HG03135 (cell line): ENCODE results near the gene RNASEH2A.

ENCODE experiments used
- ATAC-seq: cut with Tn5 transposase; IDR thresholded peaks from one replicate; pipeline ENCODE4 v1.9.1; 2021; ENCODE audit warnings: mild to moderate bottlenecking, moderate library complexity; ENCODE audit not compliant: unreplicated experiment

RNASEH2A gene

DNA sequence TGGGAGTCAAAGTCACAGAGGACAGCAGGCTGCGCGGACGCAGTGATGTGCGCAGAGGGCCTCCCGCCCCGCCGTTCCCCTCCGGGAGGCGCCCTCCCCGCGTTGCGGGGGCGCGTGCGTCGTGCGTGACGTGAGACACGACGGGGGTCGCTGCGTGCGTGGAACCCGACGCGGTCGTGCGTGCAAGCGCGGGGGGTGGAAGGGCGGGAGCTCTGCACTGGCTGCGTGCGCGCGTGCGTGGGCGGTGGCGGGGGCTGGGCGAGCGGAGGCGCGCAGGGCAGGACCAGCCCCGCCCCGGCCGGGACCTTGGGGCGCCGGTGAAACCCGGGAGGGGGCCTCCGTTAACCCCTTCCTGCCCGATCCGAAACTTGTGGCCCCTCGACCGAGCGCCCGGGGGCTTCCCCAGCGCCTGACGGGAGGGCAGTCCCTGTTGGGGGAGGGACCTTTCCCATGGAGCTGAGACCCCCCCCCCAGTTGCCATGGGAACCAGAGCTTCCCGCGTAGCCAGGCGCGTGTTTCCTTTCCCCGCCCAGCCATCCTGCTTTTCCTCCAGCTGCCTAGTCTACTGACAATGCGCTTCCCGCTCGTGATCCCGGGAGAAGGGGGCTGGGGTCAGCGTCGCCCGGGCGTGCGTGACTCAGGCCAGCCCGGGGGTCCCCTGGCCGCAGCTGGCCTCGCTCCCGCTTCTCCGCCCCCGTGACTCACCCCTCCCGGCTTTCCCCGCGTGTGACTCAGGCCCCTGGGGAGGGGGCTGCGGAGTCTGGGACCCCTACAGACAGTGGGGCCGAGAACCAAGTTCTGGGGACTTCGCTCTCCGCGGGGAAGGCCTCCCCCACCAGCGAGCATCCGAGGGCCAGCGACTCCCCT is 23.7 kb upstream of the RNASEH2A start:
- ATAC-seq, result peak; percentile 33

DNA sequence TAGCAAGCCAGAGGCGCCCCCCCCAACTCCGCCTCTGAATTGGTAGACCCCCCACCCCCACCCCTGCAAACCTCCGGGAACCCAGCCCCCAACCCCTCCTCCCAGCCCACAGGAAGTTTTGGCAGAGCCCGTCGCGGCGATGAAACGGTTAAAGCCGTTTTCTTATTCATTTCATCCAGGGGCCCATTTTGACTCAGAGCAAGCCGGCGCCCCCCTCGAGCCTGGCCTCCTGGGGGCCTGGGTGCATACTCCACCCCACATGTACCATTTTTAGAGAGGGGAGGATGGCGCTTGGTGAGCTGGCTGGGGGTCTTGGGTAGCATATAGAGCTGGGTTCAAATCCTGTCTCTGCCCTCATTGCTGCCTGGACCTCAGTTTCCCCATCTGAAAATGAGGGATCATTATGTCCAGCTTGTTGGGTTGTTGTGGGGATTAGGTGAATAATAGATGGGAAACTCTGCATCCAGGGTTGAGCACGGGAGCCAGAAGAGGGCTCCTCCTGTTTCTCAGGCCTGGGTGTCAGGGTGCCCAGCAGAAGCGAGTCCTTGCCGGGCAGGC is 23.0 kb upstream of the RNASEH2A start:
- ATAC-seq, result no peak

DNA sequence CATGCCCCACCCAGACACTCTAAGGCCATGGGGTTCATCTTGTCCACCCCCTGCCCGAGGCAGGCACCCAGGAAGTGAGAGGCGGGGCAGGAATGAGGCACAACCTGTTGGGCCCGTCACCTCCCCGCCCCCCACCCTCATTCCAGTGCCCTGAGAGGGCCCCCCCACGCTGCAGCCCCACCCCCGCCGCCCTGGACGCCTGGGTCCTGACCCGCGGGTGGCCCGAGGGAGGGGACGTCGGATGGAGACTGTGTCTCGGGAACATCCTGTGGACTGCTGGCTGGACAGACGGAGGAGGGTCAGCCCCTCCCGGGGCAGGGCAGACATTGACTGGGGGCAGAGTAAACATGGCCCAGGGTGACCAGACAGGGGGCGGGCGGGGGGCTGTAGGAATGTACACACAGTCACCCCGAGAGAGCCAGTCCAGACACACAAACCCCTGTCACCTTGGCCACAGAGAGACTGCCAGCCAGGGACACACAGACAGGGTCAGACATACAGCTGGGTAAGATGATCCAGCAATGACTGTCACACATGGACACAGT is 22.5 kb upstream of the RNASEH2A start:
- ATAC-seq, result no peak

DNA sequence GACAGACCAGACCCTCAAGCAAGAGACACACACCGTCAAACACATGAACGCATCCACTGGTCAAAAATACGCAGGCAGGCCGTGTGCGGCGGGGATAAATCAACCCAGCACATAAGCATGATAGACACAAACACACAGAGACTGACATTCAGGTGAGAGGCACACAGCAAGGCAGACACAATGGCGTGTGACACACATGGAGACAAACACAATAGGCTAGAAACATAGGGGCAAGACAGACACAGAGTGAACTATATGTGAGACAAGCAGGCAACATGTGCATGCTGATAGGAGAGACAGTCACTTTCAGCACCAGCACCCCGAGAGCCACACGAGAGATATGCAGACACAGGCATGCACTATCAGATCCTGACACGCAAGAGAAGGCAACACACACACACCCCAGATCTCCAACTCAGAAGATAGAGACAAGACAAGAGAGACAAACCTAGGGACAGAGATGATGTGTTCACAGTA is 22.0 kb upstream of the RNASEH2A start:
- no peak for ATAC-seq

DNA sequence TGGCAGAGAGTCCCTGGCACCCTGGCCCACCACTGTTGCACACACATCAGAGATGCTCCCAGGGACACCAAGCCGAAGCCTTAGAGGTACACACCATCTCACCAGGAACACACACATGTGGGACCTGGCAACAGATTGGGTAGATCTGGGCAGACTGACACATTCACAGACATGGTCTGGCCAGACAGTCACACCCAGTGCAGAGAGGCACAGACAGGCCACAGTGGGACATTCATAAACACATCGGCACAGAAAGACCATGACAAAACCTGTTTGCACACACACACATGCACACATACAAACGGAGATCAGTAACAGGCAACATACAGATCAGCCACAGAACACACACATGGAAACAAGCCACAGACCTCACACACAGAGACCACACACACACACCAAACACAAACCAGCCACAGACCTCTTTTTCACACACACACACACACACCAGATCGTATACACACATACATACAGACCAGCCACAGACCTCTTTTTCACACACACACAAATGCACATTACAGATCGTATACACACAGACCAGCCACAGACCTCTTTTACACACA is 21.4 kb upstream of the RNASEH2A start:
- ATAC-seq, result no peak

DNA sequence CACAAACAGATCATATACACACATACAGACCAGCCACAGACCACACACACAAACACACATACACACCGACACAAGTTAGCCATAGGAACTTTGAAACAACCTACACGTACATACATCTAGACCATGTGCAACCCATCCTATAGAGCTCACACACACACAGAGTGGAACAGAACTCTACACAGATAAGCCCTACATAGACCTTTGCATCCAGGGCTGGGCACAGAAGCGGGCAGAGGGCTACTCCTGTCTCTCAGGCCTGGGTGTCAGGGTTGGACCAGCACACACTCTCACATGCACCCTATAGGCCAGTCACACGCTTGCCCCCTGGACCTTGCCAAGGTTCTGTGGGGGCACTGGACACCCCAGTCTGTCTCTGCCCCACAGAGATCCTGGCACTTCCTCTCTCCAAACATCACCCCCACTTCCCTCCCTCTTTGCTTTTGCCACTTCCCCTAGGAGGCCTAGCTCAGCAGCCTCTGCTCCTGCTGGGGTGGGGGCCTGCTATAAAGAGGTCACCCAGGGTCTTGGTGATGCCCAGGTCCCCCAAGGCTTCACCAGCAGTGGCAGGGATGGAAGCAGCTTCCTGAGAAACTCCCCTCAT is 20.9 kb upstream of the RNASEH2A start:
- no peak for ATAC-seq

DNA sequence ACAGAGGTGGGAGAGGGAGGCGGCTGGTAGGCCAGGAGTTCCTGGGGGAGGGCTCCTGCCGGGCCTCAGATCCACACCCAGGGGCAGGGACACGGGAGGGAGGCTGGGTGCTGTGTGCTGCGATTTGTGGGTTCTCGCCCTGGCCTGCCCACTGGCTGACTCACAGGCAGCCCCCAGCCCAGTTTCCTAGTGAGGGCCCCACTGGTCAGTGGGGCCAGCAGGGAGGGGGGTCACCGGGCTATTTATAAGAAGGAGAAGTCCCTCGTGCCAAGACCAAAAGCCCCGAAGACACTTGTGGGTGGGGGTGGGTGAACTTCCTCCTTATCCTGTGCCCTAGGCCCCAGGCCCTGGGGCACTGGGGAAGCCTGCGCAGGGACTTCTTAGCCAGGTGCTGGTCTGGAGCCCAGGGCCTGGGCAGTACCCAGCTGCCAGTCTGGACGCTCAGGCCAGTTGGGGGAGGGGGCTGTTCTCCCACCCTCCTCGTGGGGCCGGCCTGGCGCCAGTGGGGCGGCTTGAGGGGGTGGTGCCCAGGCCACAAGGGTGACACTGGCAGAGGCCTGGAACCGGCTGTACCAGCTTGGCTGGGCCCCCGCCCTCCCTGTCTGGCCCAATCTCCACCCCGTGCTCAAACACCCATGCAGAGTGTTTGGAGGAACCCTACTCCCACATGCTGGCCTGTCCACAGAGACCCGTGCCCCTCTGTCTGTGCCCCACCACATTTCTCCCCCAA is 20.1 kb upstream of the RNASEH2A start:
- no peak for ATAC-seq

DNA sequence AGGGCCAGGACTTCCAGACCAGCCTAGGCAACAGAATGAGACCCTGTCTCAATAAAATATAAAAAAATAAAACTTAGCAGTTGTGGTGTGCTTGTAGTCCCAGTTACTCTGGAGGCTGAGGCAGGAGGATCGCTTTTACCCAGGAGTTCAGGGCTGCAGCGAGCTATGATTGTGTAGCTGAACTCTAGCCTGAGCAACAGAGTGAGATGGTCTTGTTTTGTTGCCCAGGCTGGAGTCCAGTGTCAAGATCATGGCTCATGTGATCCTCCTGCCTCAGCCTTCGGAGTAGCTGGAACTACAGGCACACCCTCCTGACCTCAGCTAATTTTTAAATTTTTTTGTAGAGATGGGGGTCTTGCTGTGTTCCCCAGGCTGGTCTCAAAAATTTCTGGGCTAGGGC is 19.4 kb upstream of the RNASEH2A start:
- no peak for ATAC-seq

DNA sequence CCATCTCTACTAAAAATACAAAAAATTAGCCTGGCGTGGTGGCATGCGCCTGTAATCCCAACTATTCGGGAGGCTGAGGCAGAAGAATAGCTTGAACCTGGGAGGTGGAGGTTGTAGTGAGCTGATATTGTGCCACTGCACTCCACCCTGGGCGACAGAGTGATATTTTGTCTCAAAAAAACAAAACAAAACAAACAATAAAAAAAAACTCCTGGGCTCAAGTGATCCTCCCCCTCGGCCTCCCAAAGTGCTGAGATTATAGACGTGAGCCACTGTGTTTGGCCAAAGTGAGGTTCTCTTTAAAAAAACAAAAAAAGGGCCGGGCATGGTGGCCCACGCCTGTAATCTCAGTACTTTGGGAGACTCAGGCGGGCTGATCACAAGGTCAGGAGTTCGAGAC is 18.9 kb upstream of the RNASEH2A start:
- ATAC-seq, result no peak

DNA sequence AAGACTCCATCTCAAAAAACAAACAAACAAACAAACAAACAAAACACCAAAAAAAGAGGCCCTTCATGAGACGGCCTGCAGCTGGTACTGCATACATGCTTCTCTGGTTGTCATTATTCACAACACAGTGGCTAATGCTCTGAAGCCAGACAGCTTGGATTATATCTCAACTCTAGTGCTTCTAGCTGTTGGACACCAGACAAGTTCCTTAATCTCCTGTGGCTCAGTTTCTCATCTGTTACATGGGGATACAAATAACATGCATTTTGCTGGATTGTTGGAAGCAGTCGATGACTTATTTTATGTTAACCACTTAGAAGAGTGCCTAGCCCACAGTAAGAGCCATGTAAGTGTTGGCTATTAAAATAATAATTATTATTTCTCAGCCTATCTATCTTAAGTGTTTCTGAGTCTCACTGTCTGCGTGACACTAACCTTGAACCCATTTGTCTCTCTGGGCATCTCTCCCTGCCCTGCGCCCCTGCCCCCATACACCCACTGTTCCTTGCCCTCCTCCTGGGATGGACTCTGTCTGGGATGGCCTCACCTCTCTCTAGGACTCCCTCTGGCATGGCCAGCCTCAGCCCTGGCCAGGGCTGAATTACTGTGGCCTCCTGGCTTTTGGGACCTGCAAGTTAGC is 18.2 kb upstream of the RNASEH2A start:
- ATAC-seq, result no peak

DNA sequence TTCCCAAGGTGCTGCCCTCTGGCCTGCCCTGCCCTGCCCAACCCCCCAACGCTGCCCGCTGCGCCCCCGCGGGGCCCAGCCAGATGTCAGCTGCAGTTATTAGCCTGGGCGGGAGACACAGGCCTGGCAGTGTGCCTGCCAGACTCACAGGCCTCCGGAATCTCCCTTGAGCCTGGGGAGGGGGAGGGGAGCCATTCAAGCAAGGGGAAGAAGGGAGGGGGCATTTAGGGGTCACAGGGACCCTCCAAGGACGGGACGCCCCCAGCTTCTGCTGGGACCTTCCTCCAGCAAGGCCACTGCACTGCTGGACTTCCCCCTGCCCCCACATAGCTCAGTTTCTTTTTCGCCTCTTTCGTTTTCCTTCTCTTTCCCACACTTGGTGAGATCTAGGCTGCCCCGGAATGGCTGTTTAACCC is 17.7 kb upstream of the RNASEH2A start:
- no peak for ATAC-seq

DNA sequence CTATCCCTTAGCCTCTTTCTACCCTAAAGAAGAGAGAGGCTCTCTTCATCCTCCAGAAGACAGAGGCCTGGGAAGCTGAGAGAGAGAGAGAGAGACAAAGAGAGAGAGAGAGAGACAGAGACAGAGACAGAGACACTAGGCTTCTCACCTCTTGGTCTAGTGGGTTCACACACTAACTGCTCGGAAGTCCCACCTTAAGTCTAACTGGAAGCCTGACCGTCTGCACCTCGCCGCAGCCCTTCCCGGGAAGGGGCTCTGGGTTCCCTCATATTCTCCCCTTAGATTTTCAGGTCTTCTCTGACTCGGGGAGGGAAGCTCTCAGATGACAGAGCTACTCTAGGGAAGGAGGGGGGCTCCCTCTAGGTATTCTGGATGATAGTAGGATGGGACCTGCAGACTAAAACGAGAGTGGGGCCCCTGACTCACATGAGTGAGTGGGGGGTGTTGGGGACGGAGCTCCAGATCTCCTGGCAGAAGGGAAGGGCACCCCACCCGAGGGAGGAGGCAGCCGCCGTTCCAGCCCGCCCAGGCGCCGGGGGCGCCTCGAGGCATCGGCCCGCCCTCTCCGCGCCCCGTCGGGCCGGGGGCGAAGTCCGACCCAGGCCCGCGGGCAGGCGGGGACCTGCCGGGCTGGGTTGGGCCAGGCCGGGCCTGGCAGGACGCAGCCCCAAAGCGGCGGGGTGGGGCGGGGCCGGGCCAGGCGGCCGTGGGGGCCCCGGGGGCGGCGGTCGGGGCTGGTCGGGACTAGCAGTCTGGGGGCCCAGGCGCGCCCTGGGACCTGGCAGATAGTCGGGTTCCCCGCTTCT is 17.1 kb upstream of the RNASEH2A start:
- no peak for ATAC-seq

DNA sequence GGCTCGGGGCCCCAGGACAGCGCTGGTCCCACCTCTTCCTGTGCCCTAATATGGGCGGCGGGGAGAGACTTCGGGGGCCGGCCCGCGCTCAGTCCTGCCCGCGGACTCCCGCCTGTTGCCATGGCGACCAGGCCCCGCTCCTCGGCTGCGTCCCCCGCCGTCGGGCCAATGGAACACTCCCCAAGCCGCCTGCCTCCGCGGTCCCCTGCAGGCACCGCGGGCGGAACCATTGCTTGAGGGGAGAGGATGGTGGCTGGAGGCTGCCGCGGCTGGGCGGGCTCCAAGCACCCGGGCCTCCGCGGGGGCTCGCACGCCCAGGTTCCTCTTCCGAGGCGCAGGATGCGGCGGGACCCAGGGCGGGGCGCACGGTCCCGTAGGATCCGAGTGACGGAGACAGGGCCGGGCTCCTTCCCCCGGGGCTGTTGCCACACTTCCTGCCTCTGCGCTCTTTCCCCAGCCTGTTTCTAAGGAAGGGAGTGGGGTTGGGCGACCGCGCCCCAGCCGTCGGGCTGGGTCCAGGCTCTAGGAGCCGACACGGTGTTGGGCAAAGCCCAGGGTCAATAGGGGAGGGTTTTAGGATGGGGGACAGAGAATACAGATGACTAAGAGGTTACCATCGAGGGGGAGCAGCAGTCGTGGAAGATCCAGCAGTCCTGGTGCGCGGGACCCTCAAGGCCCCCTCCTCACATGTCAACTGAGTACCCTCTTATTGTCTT is 16.3 kb upstream of the RNASEH2A start:
- ATAC-seq, result peak; percentile 46

DNA sequence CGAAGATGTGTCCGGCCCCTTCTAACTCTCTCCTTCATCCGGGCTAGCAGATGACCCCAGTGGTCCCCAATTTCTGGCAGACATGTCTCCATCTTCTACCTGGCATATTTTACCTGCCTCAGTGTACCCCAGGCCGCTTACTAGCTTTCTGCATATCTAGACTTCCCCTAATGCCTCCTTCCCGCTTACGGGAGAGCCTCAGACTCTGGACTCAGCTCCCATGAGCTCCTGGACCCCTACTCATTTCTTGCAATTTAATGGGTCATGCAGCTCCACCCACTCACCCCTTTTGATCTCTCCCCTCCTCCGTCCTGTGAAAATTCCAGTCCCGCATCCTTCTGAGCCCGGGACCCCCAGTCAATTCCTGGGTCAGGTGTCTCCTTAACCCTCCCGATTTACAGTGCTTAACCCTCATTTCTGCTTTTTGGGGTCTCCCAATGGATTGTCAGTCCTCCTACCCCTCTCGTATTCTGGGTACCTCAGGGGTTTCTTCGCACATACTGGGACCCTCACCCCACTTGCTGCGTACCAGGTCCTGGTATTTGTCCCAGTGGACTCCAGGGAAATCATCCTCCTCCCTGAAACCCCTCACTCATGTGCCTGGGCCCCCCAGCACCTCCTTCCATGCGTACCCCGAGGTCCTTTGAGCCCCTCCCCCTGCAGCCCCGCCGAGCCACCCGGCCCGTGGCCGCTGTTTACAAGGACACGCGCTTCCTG is 15.6 kb upstream of the RNASEH2A start:
- no peak for ATAC-seq

DNA sequence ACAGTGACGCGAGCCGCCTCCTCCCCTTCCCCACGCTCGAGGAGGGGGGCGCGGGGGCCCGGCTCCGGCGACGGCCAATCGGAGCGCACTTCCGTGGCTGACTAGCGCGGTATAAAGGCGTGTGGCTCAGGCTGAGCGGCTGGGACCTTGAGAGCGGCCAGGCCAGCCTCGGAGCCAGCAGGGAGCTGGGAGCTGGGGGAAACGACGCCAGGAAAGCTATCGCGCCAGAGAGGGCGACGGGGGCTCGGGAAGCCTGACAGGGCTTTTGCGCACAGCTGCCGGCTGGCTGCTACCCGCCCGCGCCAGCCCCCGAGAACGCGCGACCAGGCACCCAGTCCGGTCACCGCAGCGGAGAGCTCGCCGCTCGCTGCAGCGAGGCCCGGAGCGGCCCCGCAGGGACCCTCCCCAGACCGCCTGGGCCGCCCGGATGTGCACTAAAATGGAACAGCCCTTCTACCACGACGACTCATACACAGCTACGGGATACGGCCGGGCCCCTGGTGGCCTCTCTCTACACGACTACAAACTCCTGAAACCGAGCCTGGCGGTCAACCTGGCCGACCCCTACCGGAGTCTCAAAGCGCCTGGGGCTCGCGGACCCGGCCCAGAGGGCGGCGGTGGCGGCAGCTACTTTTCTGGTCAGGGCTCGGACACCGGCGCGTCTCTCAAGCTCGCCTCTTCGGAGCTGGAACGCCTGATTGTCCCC is 14.9 kb upstream of the RNASEH2A start, which contains the start of gene JUNB:
Gene JUNB (plus strand): TSS at position 142 of the 706 bp plus-strand sequence. CDS start 286 bp downstream, at position 428.
- peak; percentile 31 for ATAC-seq

DNA sequence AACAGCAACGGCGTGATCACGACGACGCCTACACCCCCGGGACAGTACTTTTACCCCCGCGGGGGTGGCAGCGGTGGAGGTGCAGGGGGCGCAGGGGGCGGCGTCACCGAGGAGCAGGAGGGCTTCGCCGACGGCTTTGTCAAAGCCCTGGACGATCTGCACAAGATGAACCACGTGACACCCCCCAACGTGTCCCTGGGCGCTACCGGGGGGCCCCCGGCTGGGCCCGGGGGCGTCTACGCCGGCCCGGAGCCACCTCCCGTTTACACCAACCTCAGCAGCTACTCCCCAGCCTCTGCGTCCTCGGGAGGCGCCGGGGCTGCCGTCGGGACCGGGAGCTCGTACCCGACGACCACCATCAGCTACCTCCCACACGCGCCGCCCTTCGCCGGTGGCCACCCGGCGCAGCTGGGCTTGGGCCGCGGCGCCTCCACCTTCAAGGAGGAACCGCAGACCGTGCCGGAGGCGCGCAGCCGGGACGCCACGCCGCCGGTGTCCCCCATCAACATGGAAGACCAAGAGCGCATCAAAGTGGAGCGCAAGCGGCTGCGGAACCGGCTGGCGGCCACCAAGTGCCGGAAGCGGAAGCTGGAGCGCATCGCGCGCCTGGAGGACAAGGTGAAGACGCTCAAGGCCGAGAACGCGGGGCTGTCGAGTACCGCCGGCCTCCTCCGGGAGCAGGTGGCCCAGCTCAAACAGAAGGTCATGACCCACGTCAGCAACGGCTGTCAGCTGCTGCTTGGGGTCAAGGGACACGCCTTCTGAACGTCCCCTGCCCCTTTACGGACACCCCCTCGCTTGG is 14.1 kb upstream of the RNASEH2A start:
- no peak for ATAC-seq

DNA sequence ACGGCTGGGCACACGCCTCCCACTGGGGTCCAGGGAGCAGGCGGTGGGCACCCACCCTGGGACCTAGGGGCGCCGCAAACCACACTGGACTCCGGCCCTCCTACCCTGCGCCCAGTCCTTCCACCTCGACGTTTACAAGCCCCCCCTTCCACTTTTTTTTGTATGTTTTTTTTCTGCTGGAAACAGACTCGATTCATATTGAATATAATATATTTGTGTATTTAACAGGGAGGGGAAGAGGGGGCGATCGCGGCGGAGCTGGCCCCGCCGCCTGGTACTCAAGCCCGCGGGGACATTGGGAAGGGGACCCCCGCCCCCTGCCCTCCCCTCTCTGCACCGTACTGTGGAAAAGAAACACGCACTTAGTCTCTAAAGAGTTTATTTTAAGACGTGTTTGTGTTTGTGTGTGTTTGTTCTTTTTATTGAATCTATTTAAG is 13.5 kb upstream of the RNASEH2A start:
- no peak for ATAC-seq
